Tibial artery (tissue), 4 donors: ENCODE measurements around the gene CSF1.

Source experiments
- DNase-seq, 2 donors: peaks; one replicate each; pipeline ENCODE4 v3.0.0-alpha.2; 2019
- H3K27ac ChIP-seq, 2 donors: fragments of 200-600 bp; sonication (generic) in 1 of 2; 1 replicate in 1 of 2; 2 replicates in 1 of 2; pipeline ENCODE4 v1.5.1; 2018 to 2019; ENCODE audit warnings: mild to moderate bottlenecking in 1 of 2
- H3K27me3 ChIP-seq, 2 donors: fragments of 200-600 bp; sonication (generic) in 1 of 2; one replicate each; pipeline versions ENCODE4 v1.5.1 to v1.6.0; 2016 to 2019
- H3K36me3 ChIP-seq, 3 donors: fragments of 200-600 bp; sonication (generic) in 2 of 3; one replicate each; pipeline ENCODE4 v1.5.1; 2016 to 2019; ENCODE audit warnings: mild to moderate bottlenecking in 2 of 3
- H3K4me1 ChIP-seq, 4 donors: fragments of 200-600 bp; sonication (generic) in 2 of 4; 1 replicate in 3 of 4; 2 replicates in 1 of 4; pipeline ENCODE4 v1.5.1; 2016 to 2019
- H3K4me3 ChIP-seq, 2 donors: fragments of 200-600 bp; sonication (generic) in 1 of 2; 1 replicate in 1 of 2; 2 replicates in 1 of 2; pipeline ENCODE4 v1.5.1; 2018 to 2019; ENCODE audit warnings: mild to moderate bottlenecking in 2 of 2
- H3K9me3 ChIP-seq, 3 donors: fragments of 200-600 bp; sonication (generic) in 1 of 3; one replicate each; pipeline ENCODE4 v1.5.1; 2016 to 2019
- CTCF ChIP-seq, 2 experiments: fragments of 200-600 bp in 1 of 2; fragments of 450-650 bp in 1 of 2; IDR thresholded peaks; one replicate each; pipeline ENCODE4 v1.5.1; 2017 to 2019; ENCODE audit warnings: antibody characterized with exemption in 2 of 2, mild to moderate bottlenecking in 1 of 2, moderate library complexity in 1 of 2
- intact Hi-C: fragments of 100-400 bp; cut with DNase I; formaldehyde crosslinking; loops from one replicate; pipeline ENCODE4 v1.15.0; 2023; ENCODE audit warnings: low total_unique reads

CSF1 gene

GRCh38 chr1:109969146-109969829 lies 58.6 kb downstream of the CSF1 start:
- Histone ChIP-seq H3K27me3 (no peaks in the 10 kb centered on the region), H3K4me1 (no peaks in the 10 kb centered on the region), H3K4me3 (no peak overlapping the region), H3K9me3 (no peaks in the 10 kb centered on the region), H3K36me3 (no peaks in the 10 kb centered on the region), H3K27ac (no peak overlapping the region)
- DNase-seq = no peak
- intact Hi-C loops = no loop called here
- TF ChIP-seq CTCF (IDR thresholded peaks at IDR 0.05) = no peak

GRCh38 chr1:109969907-109970306 lies 59.3 kb downstream of the CSF1 start:
- TF ChIP-seq CTCF (IDR thresholded peaks at IDR 0.05) = no peak
- Histone ChIP-seq H3K4me1 (no peaks in the 10 kb centered on the region), H3K27me3 (no peaks in the 10 kb centered on the region), H3K4me3 (no peak overlapping the region), H3K36me3 (no peaks in the 10 kb centered on the region), H3K9me3 (no peaks in the 10 kb centered on the region), H3K27ac (no peak overlapping the region)
- DNase-seq = no peak
- intact Hi-C loops = no loop called here

- no peaks in the 10 kb centered on the region for H3K9me3 ChIP-seq
- H3K27ac ChIP-seq = no peak overlapping the region
- H3K27me3 ChIP-seq = no peaks in the 10 kb centered on the region
- TF ChIP-seq CTCF (IDR thresholded peaks at IDR 0.05) = no peak
- intact Hi-C loops = no loop called here
- DNase-seq = no peak
- no peak overlapping the region for H3K4me3 ChIP-seq
- no peaks in the 10 kb centered on the region for H3K36me3 ChIP-seq
- H3K4me1 ChIP-seq = no peaks in the 10 kb centered on the region
Observed at GRCh38 chr1:109971559-109971958, 60.9 kb downstream of the CSF1 start.

- H3K27me3 ChIP-seq = no peaks in the 10 kb centered on the region
- intact Hi-C loops = no loop called here
- no peaks in the 10 kb centered on the region for H3K36me3 ChIP-seq
- DNase-seq = no peak
- no peak overlapping the region for H3K4me3 ChIP-seq
- no peak for TF ChIP-seq CTCF (IDR thresholded peaks at IDR 0.05)
- no peaks in the 10 kb centered on the region for H3K9me3 ChIP-seq
- H3K27ac ChIP-seq = no peak overlapping the region
- peaks cover 0 to 19% (median 8%) of the 10 kb centered on the region in 4 donors for H3K4me1 ChIP-seq
Observed at GRCh38 chr1:109974191-109974590, 63.5 kb downstream of the CSF1 start.

GRCh38 chr1:109975718-109976117 lies 65.1 kb downstream of the CSF1 start:
- H3K4me1 ChIP-seq = peaks cover 0 to 30% (median 10%) of the 10 kb centered on the region in 4 donors
- no peak for DNase-seq
- H3K4me3 ChIP-seq = no peak overlapping the region
- H3K36me3 ChIP-seq = no peaks in the 10 kb centered on the region
- H3K27me3 ChIP-seq = no peaks in the 10 kb centered on the region
- no peak overlapping the region for H3K27ac ChIP-seq
- H3K9me3 ChIP-seq = no peaks in the 10 kb centered on the region
- intact Hi-C loops = no loop called here
- TF ChIP-seq CTCF (IDR thresholded peaks at IDR 0.05) = no peak

- H3K4me1 ChIP-seq = peaks cover 0 to 30% (median 12%) of the 10 kb centered on the region in 4 donors
- no peak for TF ChIP-seq CTCF (IDR thresholded peaks at IDR 0.05)
- H3K27ac ChIP-seq = no peak overlapping the region
- intact Hi-C loops = no loop called here
- no peaks in the 10 kb centered on the region for H3K9me3 ChIP-seq
- no peak for DNase-seq
- H3K27me3 ChIP-seq = no peaks in the 10 kb centered on the region
- no peaks in the 10 kb centered on the region for H3K36me3 ChIP-seq
- H3K4me3 ChIP-seq = no peak overlapping the region
Observed at GRCh38 chr1:109976762-109977161, 66.1 kb downstream of the CSF1 start.
